HL-60 (cell line): Measurements from ENCODE around the gene FHIT.
A peak's percentile ranks its signal among the peaks of the same experiment; 100 is the strongest.

Source experiments
- DNase-seq, 2 experiments: peaks; one replicate each; pipeline ENCODE4 v3.0.0-alpha.2; 2010 to 2020; ENCODE audit warnings: low read depth in 1 of 2, low spot score in 1 of 2
- H3K27ac ChIP-seq: fragments of 250-450 bp; sonication (Bioruptor Pico); replicated peaks from 2 replicates; pipeline ENCODE4 v1.5.1; 2020; ENCODE audit warnings: mild to moderate bottlenecking, moderate library complexity
- H3K27me3 ChIP-seq: fragments of 250-450 bp; sonication (Bioruptor Pico); 2 replicates; pipeline ENCODE4 v1.5.1; 2021; ENCODE audit warnings: mild to moderate bottlenecking, moderate library complexity; ENCODE audit not compliant: insufficient read depth, poor library complexity, severe bottlenecking
- H3K4me3 ChIP-seq: replicated peaks from 2 replicates; pipeline ENCODE4 v1.5.1; 2011; ENCODE audit warnings: mild to moderate bottlenecking, control low read depth, low read length; ENCODE audit not compliant: insufficient read depth
- GABPA ChIP-seq: IDR thresholded peaks from 2 replicates; pipeline ENCODE4 v1.6.1; 2012; ENCODE audit warnings: low read depth
- POLR2AphosphoS5 ChIP-seq: IDR thresholded peaks from 2 replicates; pipeline ENCODE4 v1.6.1; 2012; ENCODE audit warnings: low read depth
- SPI1 ChIP-seq: IDR thresholded peaks from 2 replicates; pipeline ENCODE4 v1.6.1; 2012; ENCODE audit warnings: low read depth, mild to moderate bottlenecking, borderline replicate concordance
- TF ChIP-seq, protein P1 (sequence below): IDR thresholded peaks from 2 replicates; pipeline ENCODE4 v1.6.1; 2012; ENCODE audit warnings: low read depth; ENCODE audit not compliant: insufficient replicate concordance
- TF ChIP-seq, protein P2 (sequence below): IDR thresholded peaks from one replicate; pipeline ENCODE4 v1.5.1; 2011; ENCODE audit warnings: low read length, control low read depth, inconsistent platforms; ENCODE audit not compliant: insufficient read depth

Gene FHIT

DNA sequence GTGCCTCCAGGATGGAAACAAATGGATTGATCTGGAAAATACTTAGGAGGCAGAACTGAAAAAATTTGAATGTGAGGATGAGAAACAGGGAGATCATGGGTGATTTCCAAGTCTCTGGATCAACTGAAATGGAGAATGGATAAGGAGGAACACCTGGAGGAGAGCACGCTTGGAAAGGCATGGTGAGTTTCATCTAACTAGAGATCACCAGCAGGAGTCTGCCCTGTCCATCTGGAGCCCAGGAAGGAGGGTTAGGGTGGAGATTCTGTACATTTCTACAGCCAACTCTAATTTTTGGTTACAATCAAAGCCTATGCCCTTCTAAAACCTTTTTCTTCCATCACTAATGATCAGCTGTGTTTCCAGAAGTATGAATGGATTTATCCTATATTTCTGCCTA, 1205.6 kb downstream of the FHIT start:
- H3K27me3 ChIP-seq, result no peaks in the 10 kb centered on the region
- no peak overlapping the region for H3K4me3 ChIP-seq
- DNase-seq, result no peak
- TF ChIP-seq, protein P1, sequence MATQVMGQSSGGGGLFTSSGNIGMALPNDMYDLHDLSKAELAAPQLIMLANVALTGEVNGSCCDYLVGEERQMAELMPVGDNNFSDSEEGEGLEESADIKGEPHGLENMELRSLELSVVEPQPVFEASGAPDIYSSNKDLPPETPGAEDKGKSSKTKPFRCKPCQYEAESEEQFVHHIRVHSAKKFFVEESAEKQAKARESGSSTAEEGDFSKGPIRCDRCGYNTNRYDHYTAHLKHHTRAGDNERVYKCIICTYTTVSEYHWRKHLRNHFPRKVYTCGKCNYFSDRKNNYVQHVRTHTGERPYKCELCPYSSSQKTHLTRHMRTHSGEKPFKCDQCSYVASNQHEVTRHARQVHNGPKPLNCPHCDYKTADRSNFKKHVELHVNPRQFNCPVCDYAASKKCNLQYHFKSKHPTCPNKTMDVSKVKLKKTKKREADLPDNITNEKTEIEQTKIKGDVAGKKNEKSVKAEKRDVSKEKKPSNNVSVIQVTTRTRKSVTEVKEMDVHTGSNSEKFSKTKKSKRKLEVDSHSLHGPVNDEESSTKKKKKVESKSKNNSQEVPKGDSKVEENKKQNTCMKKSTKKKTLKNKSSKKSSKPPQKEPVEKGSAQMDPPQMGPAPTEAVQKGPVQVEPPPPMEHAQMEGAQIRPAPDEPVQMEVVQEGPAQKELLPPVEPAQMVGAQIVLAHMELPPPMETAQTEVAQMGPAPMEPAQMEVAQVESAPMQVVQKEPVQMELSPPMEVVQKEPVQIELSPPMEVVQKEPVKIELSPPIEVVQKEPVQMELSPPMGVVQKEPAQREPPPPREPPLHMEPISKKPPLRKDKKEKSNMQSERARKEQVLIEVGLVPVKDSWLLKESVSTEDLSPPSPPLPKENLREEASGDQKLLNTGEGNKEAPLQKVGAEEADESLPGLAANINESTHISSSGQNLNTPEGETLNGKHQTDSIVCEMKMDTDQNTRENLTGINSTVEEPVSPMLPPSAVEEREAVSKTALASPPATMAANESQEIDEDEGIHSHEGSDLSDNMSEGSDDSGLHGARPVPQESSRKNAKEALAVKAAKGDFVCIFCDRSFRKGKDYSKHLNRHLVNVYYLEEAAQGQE, result no peak
- no peak for TF ChIP-seq SPI1
- TF ChIP-seq GABPA, result no peak
- TF ChIP-seq, protein P2, sequence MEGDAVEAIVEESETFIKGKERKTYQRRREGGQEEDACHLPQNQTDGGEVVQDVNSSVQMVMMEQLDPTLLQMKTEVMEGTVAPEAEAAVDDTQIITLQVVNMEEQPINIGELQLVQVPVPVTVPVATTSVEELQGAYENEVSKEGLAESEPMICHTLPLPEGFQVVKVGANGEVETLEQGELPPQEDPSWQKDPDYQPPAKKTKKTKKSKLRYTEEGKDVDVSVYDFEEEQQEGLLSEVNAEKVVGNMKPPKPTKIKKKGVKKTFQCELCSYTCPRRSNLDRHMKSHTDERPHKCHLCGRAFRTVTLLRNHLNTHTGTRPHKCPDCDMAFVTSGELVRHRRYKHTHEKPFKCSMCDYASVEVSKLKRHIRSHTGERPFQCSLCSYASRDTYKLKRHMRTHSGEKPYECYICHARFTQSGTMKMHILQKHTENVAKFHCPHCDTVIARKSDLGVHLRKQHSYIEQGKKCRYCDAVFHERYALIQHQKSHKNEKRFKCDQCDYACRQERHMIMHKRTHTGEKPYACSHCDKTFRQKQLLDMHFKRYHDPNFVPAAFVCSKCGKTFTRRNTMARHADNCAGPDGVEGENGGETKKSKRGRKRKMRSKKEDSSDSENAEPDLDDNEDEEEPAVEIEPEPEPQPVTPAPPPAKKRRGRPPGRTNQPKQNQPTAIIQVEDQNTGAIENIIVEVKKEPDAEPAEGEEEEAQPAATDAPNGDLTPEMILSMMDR, result no peak
- no peak for TF ChIP-seq POLR2AphosphoS5
- no peak overlapping the region for H3K27ac ChIP-seq

DNA sequence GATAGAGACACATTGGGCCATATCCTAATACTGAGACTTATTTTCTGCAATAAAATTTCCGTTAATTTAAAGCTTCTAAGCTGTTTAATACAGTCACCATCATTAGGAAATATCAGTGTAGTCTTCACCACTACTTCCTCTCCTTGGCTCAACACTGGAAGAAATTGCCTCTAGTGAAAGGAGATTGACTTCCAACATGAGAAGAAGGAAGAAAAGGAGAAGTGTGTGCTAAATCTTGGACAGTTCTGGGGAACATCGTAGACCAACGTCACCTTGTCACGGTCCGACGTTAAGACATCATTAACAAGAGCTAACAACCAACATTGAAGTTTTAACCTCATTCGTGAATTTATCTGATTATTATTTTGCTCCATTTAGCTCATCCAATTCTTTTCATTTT, 1214.4 kb downstream of the FHIT start:
- no peaks in the 10 kb centered on the region for H3K27me3 ChIP-seq
- TF ChIP-seq POLR2AphosphoS5 (no peak), SPI1 (peak; percentile 96), GABPA (no peak)
- TF ChIP-seq, protein P1, result no peak
- TF ChIP-seq, protein P2, result no peak
- DNase-seq, result peak; percentile 24 to 58
- H3K27ac ChIP-seq, result no peak overlapping the region
- H3K4me3 ChIP-seq, result no peak overlapping the region

DNA sequence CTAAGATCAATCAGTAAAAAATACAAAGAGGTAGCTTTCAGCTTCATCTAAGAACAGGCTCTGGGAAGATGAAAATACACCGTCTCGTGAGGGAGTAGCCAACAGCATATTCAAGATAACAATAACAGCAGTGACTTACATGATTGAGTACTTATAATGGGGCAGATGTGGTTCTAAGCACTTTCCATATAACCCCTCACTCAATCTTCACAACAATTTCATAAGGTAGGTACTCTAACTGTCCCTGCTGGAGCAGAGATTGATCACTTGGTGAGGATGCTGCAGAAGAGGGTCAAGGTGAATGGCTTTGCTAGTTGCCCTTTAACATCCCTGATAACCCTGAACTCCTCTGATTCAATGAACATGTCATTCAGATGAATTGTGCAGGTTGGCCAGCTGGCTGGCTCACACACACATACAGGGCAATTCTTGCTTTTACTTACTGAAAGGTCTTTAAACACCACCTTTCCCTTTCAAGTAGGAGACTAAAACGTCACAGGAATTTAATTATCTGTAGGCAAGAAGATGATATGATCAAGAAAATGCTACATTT, 1217.3 kb downstream of the FHIT start:
- H3K27ac ChIP-seq, result no peak overlapping the region
- no peaks in the 10 kb centered on the region for H3K27me3 ChIP-seq
- no peak for TF ChIP-seq GABPA
- TF ChIP-seq, protein P2, result no peak
- TF ChIP-seq, protein P1, result no peak
- TF ChIP-seq SPI1, result no peak
- TF ChIP-seq POLR2AphosphoS5, result no peak
- H3K4me3 ChIP-seq, result no peak overlapping the region
- no peak for DNase-seq
